Erythroblast (primary cell): ENCODE results near the gene ICOSLG.

Experiments used
- DNase-seq, 2 experiments: peaks; one replicate each; lab custom pipeline; 2025; lab: John Stamatoyannopoulos, UW
- GATA1 ChIP-seq: IDR thresholded peaks from 2 replicates; pipeline ENCODE4 v1.6.1; 2011; ENCODE audit warnings: low read depth, mild to moderate bottlenecking, control low read depth, low read length, moderate library complexity
- POLR2A ChIP-seq: IDR thresholded peaks from 2 replicates; pipeline ENCODE4 v1.6.1; 2011; ENCODE audit warnings: mild to moderate bottlenecking, low read length

Gene ICOSLG

GRCh38 chr21:44275041-44275440 is 34.3 kb upstream of the ICOSLG start:
- DNase-seq, result no peak
- TF ChIP-seq GATA1 (no peak), POLR2A (no peak)

GRCh38 chr21:44273046-44273445 is 32.3 kb upstream of the ICOSLG start:
- no peak for DNase-seq
- TF ChIP-seq GATA1 (no peak), POLR2A (no peak)

GRCh38 chr21:44272284-44272858 is 31.6 kb upstream of the ICOSLG start:
- DNase-seq, result no peak
- no peak for TF ChIP-seq POLR2A
- TF ChIP-seq GATA1, result no peak

- DNase-seq, result no peak
- TF ChIP-seq POLR2A (no peak), GATA1 (no peak)
Observed at GRCh38 chr21:44271558-44272283, 31.0 kb upstream of the ICOSLG start.

- no peak for DNase-seq
- TF ChIP-seq GATA1 (no peak), POLR2A (no peak)
Observed at GRCh38 chr21:44269090-44269489, 28.3 kb upstream of the ICOSLG start.

GRCh38 chr21:44267655-44268142 is 27.0 kb upstream of the ICOSLG start:
- no peak for TF ChIP-seq POLR2A
- no peak for TF ChIP-seq GATA1
- DNase-seq, result no peak

GRCh38 chr21:44265734-44266270 is 25.1 kb upstream of the ICOSLG start:
- DNase-seq, result no peak
- TF ChIP-seq GATA1, result no peak
- TF ChIP-seq POLR2A, result no peak

- DNase-seq, result no peak
- TF ChIP-seq GATA1, result no peak
- no peak for TF ChIP-seq POLR2A
Observed at GRCh38 chr21:44263768-44264167, 23.0 kb upstream of the ICOSLG start.

- DNase-seq, result no peak
Observed at GRCh38 chr21:44263221-44263760, 22.5 kb upstream of the ICOSLG start.

GRCh38 chr21:44262338-44263056 is 21.8 kb upstream of the ICOSLG start:
- no peak for TF ChIP-seq GATA1
- no peak for TF ChIP-seq POLR2A
- no peak for DNase-seq

More at GRCh38 chr21:44263221-44263760, 22.5 kb upstream of the ICOSLG start:
- TF ChIP-seq GATA1 (no peak), POLR2A (no peak)

GRCh38 chr21:44261675-44262295 is 21.0 kb upstream of the ICOSLG start, which contains the start of gene DNMT3L:
Gene DNMT3L, minus strand, starts transcription at chr21:44261897. Its CDS starts 638 bp downstream, at chr21:44261259.
- DNase-seq, result no peak
- TF ChIP-seq POLR2A, result no peak
- no peak for TF ChIP-seq GATA1

GRCh38 chr21:44260791-44261631 is 20.3 kb upstream of the ICOSLG start:
- DNase-seq, result no peak
- TF ChIP-seq GATA1, result no peak
- TF ChIP-seq POLR2A, result no peak
